ENCODE measurements around the gene CABP4.
"Not testable (repeated sequence)": the region's sequence is repeated elsewhere in the genome, so short reads cannot be mapped to it uniquely, and the experiment has no call there.

CABP4 gene

GRCh38 chr11:67419325-67420049, 35.7 kb upstream of the CABP4 start:
- no peak for DNase-seq (ENCODE audit: low read depth in 3 of 3)

DNA sequence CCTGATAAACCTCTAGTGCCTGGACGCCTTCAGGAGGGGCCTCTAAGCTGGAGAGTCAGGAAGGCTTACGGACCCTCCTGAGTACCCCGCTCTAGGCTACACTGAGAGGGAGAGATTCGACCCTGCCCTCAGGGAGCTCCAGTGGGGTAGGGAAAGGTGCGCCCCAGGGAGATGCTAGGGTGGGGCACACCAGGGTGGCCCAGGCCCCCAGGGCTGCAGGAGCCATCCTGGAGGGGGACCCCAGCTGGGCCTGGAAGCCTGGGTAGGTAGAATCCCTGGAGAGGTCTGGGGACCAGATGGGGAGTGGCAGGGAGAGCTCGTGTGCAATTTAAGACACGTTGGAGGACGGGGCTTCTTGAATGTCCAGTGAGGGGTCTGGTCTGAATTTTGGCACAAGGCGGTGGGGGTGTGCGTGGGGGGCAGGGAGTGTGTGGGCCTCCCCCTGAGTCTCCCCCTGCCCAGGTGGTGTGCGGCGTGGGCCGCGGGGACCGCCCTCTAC, 35.0 kb upstream of the CABP4 start:
- DNase-seq (ENCODE audit: low read depth in 3 of 3) = no peak

- DNase-seq (ENCODE audit: low read depth in 3 of 3) = peak; percentile 96 to 99 (median 98)
Measured at GRCh38 chr11:67420646-67421429, 34.3 kb upstream of the CABP4 start.

DNA sequence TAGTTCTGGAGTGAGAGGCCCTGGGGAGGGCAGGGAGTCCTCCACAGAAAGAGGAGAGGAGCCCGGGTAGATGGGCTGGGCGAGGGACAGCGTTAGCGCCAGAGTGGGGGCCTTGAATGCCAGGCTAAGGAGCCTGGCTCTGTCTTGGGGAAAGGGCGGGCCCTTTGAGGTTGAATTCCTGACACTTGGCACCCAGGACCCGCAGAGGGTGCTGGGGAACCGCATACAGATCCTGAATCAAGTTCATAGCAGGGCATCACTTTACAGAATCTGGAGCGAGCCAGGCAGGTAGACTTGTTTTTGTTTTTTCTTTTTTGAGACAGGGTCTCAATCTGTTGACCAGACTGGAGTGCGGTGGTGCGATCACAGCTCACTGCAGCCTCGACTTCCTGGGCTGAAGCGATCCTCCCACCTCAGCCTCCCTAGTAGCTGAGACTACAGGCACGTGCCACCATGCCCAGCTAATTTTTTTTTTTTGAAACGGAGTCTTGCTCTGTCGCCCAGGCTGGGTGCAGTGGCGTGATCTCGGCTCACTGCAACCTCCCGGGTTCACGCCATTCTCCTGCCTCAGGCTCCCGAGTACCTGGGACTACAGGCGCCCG, 33.6 kb upstream of the CABP4 start:
- DNase-seq (ENCODE audit: low read depth in 3 of 3) = no peak

DNA sequence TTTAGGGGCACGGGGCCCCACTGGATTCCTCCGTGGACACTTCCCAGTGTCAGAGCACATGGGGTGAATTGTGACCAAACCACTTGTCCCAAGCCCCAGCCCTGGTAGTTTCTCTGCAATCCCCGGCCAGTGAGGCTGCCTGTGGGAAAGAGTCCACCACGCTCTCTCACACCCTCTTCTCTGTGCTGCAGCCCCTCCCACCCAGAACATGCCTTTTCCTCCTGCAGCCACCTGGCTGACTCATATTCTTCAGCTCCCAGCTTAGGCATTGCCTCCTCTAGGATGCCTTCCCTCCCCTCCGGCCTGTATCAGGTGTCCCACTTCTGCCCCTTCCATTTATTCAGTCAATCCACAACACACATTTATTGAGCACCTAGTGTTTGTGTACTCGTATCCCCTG, 32.3 kb upstream of the CABP4 start:
- DNase-seq (ENCODE audit: low read depth in 3 of 3) = no peak

DNA sequence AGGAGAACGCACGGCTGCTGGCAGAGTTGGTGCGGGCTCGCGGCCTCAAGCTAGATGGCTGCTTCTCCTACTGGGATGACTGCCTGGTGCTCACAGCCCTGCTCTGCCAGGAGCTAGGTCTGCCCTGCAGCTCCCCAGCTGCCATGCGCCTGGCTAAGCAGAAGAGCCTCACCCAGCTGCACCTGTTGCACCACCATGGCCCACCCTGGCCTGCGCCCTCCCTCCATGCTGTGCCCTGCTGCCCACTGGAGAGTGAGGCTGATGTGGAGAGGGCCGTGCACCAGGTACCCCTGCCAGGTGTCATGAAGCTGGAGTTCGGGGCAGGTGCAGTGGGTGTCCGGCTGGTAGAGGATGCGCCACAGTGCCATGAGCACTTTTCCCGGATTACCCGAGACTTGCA, 31.7 kb upstream of the CABP4 start:
- DNase-seq (ENCODE audit: low read depth in 3 of 3) = no peak

- DNase-seq (ENCODE audit: low read depth in 3 of 3) = no peak
Measured at GRCh38 chr11:67423891-67424613, 31.1 kb upstream of the CABP4 start.

DNA sequence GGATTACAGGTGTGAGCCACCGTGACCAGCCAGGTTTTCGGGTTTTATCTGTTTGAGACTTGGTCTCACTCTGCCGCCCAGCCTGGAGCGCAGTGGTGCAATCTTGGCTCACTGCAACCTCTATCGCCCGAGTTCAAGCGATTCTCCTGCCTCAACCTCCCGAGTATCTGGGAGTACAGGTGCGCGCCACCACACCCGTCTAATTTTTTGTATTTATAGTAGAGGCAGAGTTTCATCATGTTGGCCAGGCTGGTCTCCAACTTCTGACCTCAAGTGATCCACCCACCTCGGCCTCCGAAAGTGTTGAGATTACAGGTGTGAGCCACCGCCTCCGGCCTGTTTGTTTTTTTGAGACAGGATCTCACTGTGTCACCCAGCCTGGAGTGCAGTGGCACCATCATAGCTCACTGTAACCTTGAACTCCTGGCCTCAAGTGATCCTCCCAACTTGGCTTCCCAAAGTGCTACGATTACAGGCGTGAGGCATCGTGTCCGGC, 27.7 kb upstream of the CABP4 start:
- DNase-seq (ENCODE audit: low read depth in 3 of 3) = not testable (repeated sequence)

GRCh38 chr11:67428052-67429001, 26.8 kb upstream of the CABP4 start, which contains the start of gene RPS6KB2:
Gene RPS6KB2, plus strand, starts transcription at chr11:67428494. Its CDS starts 52 bp downstream, at chr11:67428546.
- DNase-seq (ENCODE audit: low read depth in 3 of 3) = peak; percentile 96 to 100 (median 99)

- no peak for DNase-seq (ENCODE audit: low read depth in 3 of 3)
Measured at GRCh38 chr11:67429038-67429668, 26.0 kb upstream of the CABP4 start.

- no peak for DNase-seq (ENCODE audit: low read depth in 3 of 3)
Measured at GRCh38 chr11:67429722-67430121, 25.4 kb upstream of the CABP4 start.

GRCh38 chr11:67431346-67432249, 23.6 kb upstream of the CABP4 start:
- no peak for DNase-seq (ENCODE audit: low read depth in 3 of 3)

DNA sequence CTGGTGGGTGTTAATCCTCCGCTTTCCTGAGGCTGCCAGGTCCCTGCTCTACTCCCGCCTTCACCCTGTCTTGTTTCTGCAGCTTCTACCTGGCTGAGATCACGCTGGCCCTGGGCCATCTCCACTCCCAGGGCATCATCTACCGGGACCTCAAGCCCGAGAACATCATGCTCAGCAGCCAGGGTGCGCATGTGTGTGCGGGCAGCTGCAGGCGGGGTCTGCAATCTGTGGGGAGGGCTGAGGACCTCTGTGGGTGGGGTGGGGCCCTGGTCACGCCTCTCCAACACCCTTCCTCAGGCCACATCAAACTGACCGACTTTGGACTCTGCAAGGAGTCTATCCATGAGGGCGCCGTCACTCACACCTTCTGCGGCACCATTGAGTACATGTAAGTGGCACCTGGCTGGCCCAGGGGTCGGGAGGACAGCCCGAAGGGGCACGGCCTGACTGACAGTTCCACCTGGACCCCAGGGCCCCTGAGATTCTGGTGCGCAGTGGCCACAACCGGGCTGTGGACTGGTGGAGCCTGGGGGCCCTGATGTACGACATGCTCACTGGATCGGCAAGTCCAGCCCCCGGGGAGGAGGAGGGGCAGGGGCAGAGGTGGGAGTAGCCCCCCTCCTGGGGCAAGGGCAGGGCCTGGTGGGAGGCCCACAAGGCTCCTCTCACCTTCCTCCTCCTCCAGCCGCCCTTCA, 22.4 kb upstream of the CABP4 start:
- DNase-seq (ENCODE audit: low read depth in 3 of 3) = no peak

DNA sequence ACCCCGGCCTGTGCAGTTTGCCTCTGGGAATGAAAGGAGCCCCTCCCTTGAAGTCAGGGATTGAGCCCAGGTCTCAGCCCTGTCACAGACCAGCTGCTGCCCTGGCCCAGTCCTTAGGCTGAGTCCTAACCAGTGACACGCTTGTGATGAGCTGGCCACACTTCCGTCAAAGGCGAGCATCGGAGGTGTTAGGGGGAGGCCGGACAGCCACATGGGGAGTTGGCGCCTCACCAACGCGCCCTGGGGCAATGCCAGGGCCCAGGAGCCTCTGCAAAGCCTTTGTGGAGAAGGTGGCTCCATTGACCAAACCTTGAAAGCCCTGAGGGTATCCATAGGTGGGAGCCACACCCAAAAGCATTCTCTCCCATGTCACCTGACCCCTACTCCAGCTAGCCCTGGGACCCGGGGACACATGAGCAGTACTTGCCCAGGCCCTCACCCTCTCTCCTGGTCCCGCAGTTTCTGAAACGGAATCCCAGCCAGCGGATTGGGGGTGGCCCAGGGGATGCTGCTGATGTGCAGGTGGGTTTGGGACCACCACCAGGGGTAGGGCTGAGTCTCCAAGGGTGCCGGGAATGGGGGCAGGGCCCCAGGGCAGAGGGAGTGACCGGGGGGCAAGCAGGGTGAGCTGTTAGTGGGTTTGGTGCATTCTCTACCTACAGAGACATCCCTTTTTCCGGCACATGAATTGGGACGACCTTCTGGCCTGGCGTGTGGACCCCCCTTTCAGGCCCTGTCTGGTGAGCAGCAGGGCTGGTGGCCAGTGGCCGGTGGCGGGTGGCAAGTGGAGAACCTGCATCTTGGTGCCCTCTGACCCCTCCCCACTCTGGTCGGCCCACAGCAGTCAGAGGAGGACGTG, 21.4 kb upstream of the CABP4 start:
- DNase-seq (ENCODE audit: low read depth in 3 of 3) = no peak

DNA sequence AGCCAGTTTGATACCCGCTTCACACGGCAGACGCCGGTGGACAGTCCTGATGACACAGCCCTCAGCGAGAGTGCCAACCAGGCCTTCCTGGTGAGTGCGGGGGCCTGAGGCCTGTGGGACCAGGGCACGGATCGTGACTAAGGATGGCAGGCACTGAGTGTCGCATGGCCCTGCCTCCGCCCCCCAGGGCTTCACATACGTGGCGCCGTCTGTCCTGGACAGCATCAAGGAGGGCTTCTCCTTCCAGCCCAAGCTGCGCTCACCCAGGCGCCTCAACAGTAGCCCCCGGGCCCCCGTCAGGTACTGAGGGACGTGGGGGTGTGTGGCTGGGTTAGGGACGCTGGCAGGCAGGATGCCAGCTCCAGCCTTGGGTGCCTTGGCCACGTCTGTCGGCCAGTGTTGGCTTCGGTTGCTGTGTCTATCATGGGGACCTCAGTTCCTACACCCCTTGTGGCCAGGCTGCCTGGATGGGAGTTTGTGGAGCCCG, 20.7 kb upstream of the CABP4 start:
- DNase-seq (ENCODE audit: low read depth in 3 of 3) = no peak

- DNase-seq (ENCODE audit: low read depth in 3 of 3) = no peak
Measured at GRCh38 chr11:67435031-67435726, 20.0 kb upstream of the CABP4 start.
